Heart left ventricle (tissue), 13 donors: Measurements from ENCODE around the gene PDCD7.
"Not testable (repeated sequence)": the region's sequence is repeated elsewhere in the genome, so short reads cannot be mapped to it uniquely, and the experiment has no call there.

Experiments
- POLR2A ChIP-seq, 2 donors: fragments of 450-650 bp; IDR thresholded peaks; one replicate each; pipeline ENCODE4 v1.6.1; 2017; ENCODE audit warnings: antibody characterized with exemption in 2 of 2, mild to moderate bottlenecking in 2 of 2, moderate library complexity in 2 of 2
- TF ChIP-seq, protein P1 (sequence below), 12 donors: fragments of 200-600 bp; sonication (generic) in 4 of 12; IDR thresholded peaks; one replicate each; pipeline versions ENCODE4 v1.5.0 to v1.8.0; 2018 to 2022; ENCODE audit warnings: antibody characterized with exemption in 12 of 12, mild to moderate bottlenecking in 5 of 12
- donor health status: ischemic (EF 13 %, LVEDD 7.1; RV severe dilation, severe dysfunction).
- donor health status: DM: no; HTN: yes; CAD: no.
- donor health status: DM: no; HTN: no; CAD: no.
- donor health status: ischemic (EF 25% LVEDD 6.9; RV normal size, moderate dysfunction).
- donor health status: ischemic (EF 25% LVEDD 5.7; RV mildly dilated, moderate dysfunction).
- donor health status: ischemic (EF 35%, LVEDD 5.7; RV mildly dilated, moderate dysfunction).
- donor health status: nonischemic (EF 11% LVEDD 7.7; RV severe dilation, severe dysfunction).
- donor health status: DM: yes; HTN: yes; CAD: no.
- donor health status: PGD.
- donor health status: ischemic (EF 29% LVEDD 5.4; RV normal size, mild dysfunction).
- donor health status: nonischemic (EF 23%, LVEDD 6.1; RV moderate dilation, normal function).

DNA sequence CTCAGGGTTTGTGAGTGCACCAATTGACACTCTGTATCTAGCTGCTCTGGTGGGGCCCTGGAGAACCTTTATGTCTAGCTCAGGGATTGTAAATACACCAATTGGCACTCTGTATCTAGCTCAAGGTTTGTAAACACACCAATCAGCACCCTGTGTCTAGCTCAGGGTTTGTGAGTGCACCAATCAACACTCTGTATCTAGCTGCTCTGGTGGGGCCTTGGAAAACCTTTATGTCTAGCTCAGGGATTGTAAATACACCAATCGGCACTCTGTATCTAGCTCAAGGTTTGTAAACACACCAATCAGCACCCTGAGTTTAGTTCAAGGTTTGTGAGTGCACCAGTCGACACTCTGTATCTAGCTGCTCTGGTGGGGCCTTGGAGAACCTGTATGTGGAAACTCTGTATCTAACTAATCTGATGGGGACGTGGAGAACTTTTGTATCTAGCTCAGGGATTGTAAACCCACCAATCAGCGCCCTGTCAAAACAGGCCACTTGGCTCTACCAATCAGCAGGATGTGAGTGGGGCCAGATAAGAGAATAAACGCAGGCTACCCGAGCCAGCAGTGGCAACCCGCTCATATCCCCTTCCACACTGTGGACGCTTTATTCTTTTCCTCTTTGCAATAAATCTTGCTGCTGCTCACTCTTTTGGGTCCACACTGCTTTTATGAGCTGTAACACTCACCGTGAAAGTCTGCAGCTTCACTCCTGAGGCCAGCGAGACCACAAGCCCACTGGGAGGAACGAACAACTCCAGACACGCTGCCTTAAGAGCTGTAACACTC, 57.8 kb downstream of the PDCD7 start:
- TF ChIP-seq, protein P1, sequence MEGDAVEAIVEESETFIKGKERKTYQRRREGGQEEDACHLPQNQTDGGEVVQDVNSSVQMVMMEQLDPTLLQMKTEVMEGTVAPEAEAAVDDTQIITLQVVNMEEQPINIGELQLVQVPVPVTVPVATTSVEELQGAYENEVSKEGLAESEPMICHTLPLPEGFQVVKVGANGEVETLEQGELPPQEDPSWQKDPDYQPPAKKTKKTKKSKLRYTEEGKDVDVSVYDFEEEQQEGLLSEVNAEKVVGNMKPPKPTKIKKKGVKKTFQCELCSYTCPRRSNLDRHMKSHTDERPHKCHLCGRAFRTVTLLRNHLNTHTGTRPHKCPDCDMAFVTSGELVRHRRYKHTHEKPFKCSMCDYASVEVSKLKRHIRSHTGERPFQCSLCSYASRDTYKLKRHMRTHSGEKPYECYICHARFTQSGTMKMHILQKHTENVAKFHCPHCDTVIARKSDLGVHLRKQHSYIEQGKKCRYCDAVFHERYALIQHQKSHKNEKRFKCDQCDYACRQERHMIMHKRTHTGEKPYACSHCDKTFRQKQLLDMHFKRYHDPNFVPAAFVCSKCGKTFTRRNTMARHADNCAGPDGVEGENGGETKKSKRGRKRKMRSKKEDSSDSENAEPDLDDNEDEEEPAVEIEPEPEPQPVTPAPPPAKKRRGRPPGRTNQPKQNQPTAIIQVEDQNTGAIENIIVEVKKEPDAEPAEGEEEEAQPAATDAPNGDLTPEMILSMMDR (IDR thresholded peaks at IDR 0.05): not testable (repeated sequence)
- not testable (repeated sequence) for TF ChIP-seq POLR2A (IDR thresholded peaks at IDR 0.05)
